Vagina (tissue), 2 donors: Measurements from ENCODE around the gene ZNF536.

Experiments
- POLR2A ChIP-seq, 2 donors: fragments of 450-650 bp; IDR thresholded peaks; one replicate each; pipeline ENCODE4 v1.6.1; 2017; ENCODE audit warnings: antibody characterized with exemption in 2 of 2, mild to moderate bottlenecking in 2 of 2, moderate library complexity in 2 of 2
- POLR2AphosphoS5 ChIP-seq, 2 donors: sonication (generic); formaldehyde crosslinking; IDR thresholded peaks; one replicate each; pipeline ENCODE4 v1.9.0; 2017; ENCODE audit warnings: antibody characterized with exemption in 2 of 2, mild to moderate bottlenecking in 2 of 2, low read depth in 1 of 2; ENCODE audit not compliant: insufficient read depth in 1 of 2
- TF ChIP-seq, protein P1 (sequence below), 3 experiments: fragments of 450-650 bp in 2 of 3; fragments of 200-600 bp in 1 of 3; sonication (generic) in 1 of 3; IDR thresholded peaks; one replicate each; pipeline ENCODE4 v1.5.1; 2017 to 2019; ENCODE audit warnings: antibody characterized with exemption in 3 of 3, mild to moderate bottlenecking in 2 of 3, moderate library complexity in 2 of 3

DNA sequence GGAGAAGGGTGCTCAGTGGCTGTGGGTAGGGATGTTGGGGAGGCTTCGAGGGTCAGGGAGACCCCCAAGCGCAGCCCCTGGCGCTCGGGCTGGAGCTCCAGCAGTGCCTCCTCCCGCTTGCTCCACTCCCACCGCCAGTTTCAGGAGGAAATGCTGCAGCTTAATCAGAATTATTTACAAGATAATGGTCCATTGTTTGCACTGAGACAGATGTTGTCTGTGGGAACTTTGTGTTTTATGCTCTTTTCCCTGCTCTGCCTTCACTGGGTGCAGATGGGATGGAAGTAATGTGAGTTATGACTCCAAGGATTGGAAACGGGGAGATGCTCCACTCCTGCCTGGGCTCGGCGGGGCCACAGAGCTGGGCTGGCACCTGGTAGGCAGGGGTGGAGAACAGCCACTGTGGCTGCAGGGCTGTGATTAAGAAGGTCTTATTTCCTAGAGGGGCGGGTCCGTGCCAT is 192.4 kb downstream of the ZNF536 start:
- TF ChIP-seq, protein P1, sequence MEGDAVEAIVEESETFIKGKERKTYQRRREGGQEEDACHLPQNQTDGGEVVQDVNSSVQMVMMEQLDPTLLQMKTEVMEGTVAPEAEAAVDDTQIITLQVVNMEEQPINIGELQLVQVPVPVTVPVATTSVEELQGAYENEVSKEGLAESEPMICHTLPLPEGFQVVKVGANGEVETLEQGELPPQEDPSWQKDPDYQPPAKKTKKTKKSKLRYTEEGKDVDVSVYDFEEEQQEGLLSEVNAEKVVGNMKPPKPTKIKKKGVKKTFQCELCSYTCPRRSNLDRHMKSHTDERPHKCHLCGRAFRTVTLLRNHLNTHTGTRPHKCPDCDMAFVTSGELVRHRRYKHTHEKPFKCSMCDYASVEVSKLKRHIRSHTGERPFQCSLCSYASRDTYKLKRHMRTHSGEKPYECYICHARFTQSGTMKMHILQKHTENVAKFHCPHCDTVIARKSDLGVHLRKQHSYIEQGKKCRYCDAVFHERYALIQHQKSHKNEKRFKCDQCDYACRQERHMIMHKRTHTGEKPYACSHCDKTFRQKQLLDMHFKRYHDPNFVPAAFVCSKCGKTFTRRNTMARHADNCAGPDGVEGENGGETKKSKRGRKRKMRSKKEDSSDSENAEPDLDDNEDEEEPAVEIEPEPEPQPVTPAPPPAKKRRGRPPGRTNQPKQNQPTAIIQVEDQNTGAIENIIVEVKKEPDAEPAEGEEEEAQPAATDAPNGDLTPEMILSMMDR (IDR thresholded peaks at IDR 0.05), result no peak
- no peak for TF ChIP-seq POLR2A (IDR thresholded peaks at IDR 0.05)
- no peak for TF ChIP-seq POLR2AphosphoS5 (IDR thresholded peaks at IDR 0.05; ENCODE audit: insufficient read depth in 1 of 2, low read depth in 1 of 2)
